Activated CD8-positive, alpha-beta memory T cell treated with anti-CD3 and anti-CD28 coated beads, Interleukin-2, amount 50 U/mL, for 1 hour (primary cell): ENCODE results near the gene DOCK4.

ENCODE experiments used
- DNase-seq: peaks from one replicate; pipeline ENCODE4 v3.0.0-alpha.2; 2020; ENCODE audit errors: extremely low read depth

DOCK4 gene

DNA sequence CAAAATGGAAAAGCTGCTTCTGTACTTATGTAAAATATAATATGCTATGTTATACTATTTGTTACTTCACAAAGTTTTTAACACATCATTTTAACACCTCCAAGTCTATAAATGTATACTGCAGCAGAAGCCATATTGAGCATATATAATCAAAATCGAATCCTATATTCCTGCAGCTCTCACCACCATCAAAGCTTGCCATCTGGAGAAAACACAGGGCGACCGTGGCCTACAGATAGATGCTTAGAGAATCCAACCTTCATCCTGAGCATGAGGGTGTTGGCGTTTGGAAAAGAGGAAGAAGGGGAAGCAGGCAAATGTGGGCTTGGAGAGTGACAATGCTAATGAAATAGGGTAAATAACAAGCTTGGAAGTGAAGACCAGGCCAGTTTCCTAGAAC lies 385.2 kb downstream of the DOCK4 start:
- DNase-seq, result no peak

GRCh38 chr7:111820621-111821020 lies 385.6 kb downstream of the DOCK4 start:
- no peak for DNase-seq

GRCh38 chr7:111820121-111820520 lies 386.1 kb downstream of the DOCK4 start:
- no peak for DNase-seq

DNA sequence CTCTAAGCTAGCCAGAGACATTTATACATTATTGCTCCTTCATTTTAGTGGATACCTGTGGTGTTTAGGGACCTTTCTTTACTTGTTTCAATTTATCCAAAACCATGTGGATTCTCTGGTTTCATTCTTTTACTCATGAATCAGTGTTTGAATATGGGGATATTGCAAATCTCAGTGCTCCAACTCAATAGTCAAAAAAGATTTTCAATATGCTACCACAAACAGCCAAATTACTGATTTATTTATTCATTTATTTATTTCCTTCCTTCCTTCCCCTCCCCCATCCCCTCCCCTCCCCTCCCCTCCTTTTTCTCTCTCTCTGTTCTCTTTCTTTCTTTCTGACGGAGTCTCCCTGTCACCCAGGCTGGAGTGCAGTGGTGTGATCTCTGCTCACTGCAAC lies 390.8 kb downstream of the DOCK4 start:
- DNase-seq, result no peak

GRCh38 chr7:111813306-111813705 lies 392.9 kb downstream of the DOCK4 start:
- DNase-seq, result no peak

- no peak for DNase-seq
Measured at GRCh38 chr7:111806232-111806631, 400.0 kb downstream of the DOCK4 start.

- DNase-seq, result no peak
Measured at GRCh38 chr7:111803015-111803758, 403.0 kb downstream of the DOCK4 start.

DNA sequence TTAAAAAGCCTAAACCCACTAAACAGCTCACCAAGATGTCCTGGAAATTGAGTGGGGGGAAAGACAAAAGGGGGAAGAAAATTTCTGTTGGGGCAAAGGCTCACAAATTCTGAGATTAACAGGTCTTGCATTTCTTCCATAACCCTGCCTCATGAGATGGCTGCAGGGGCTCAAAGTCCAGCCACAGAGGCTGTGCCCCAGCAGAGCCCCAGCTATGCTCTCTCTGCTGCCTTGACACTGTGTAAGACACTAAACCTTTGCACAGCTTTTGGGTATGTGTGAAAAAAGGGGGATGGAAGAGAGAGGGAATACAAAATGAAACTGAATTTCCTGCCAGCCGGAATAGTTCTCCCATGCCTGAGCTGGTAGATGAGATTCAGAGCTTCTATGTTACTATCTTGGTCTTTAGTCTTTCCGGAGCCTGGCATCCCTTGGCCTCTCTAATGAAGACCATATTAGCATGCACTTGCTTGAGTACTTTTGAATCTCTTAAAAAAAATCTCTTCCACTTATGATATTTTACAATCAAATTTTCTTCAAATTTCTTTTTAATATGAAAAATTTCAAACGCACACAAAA lies 403.9 kb downstream of the DOCK4 start:
- DNase-seq, result no peak

DNA sequence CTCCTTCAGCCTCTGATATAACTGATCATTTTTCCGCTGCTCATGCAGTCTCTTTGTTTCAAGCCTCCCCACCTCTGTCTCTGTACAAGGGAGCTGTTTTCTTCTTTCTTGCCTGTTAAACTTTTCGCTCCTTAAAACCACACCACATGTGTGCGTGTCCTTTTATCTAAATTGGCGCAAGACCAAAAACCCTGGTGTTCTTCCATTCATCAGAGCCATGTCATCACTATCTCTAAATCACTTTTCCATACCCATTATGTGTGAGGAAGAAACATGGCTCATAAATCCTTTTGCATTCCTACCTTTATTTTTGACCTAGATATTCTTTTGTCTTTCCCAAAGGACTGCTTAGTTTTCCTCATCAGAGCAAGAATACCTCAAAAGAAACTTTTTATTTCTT lies 404.9 kb downstream of the DOCK4 start:
- no peak for DNase-seq

GRCh38 chr7:111796671-111797070 lies 409.5 kb downstream of the DOCK4 start:
- DNase-seq, result no peak

- no peak for DNase-seq
Measured at GRCh38 chr7:111789870-111790269, 416.3 kb downstream of the DOCK4 start.

DNA sequence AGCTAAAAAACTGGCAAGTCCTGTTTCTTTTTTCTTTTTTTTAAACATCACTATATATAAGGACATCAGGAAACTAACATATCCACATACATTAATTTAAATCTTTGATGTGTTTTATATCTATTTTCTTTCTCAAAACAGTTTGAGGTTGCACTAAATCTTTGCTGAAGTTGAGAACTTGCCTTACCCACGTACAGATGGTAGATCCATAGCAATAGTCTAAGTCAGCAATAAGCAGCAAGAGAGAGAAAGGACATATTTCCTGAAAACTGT lies 417.2 kb downstream of the DOCK4 start:
- no peak for DNase-seq

- no peak for DNase-seq
Measured at GRCh38 chr7:111788286-111789047, 417.7 kb downstream of the DOCK4 start.

- no peak for DNase-seq
Measured at GRCh38 chr7:111787741-111788140, 418.5 kb downstream of the DOCK4 start.

GRCh38 chr7:111787099-111787498 lies 419.1 kb downstream of the DOCK4 start:
- DNase-seq, result no peak

DNA sequence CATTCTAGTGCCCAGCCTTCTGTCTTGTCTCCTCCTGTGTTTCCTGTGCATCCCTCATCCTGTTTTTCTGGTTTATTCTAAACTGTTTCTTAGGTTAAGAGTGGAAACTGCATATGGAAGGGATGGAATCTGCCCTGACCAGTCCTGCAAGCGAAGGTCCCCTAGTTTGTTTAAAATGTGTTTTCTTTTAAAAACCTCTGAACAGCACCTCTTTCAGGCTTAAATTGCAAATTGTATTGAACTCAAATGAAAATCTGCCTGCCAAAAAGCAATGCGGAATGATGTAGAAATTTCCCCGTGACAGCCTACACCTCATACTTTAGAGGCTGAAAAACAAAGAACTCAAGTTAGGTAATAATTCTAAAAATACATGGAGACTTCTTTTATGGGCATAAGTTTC lies 421.1 kb downstream of the DOCK4 start:
- DNase-seq, result no peak

GRCh38 chr7:111784296-111784695 lies 421.9 kb downstream of the DOCK4 start:
- no peak for DNase-seq

DNA sequence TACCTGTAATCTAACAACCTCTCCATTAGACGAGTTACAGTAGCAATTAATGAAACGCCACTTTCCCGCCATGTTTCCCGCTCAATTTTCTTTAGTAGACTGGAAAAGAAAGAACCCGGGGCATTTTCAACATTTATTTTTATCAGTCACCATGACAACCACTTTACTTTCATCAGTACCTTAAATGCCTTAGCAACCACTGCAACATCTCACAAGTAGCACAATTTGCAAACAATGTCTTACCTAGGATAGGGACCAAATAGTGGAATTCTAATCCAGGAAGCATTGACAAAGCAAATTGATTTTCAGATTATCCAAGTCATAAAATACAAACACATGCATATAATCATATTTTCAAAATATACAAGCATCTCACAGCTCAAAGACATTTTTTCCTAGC lies 422.3 kb downstream of the DOCK4 start:
- no peak for DNase-seq

DNA sequence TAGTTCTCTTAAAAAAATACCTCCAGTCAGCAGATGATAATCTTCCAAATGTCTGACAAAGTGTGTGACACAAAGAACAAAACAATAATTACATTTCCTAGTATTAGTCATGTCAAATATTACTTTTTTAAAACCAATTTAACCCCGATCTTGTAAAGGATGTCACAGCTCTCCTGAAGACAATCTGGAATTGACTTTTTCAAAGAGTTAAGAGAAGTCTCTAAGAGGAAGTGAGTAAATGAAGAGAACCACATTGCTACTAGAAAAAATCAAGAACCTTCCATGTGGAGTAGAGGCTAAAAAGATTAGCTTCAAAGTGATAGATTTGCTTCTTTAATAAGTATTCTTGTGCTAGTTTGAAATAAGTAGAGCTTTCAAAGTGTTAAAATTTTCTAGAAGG lies 425.7 kb downstream of the DOCK4 start:
- no peak for DNase-seq

DNA sequence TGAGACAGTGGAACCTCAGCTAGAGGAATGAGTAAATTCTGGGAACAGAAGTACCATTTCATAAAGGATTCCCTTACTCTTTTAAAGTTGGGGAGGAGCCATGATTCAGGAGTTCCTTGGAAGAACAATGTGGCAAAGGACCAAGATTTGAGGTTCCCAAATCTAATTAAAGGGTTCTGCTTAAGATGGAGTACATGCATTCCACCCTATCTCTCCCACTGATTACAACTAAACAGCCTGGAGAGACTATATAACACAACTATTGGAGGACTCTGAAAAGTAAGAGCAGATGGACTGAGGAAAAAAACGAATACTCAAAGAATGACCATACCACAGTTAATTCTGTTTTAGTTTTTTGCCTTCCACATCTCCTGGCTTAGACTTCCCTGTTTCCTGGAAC lies 431.0 kb downstream of the DOCK4 start:
- no peak for DNase-seq

DNA sequence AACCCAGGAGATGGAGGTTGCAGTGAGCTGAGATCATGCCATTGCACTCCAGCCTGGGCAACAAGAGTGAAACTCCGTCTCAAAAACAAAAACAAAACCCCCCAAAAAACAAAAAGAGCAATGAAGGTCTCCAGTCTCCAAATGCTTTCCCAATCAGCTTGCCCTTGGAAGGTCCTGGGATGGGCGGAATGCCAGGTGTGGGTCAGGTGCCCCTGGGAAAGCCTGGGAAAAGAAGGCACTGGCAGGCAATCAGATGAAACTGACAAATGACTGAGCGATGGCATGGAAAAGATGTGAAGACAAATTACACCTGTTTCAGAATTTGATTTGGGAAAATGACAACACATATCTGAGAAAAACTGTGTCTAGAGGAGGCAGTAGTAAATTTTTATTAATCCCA lies 433.5 kb downstream of the DOCK4 start:
- DNase-seq, result no peak

DNA sequence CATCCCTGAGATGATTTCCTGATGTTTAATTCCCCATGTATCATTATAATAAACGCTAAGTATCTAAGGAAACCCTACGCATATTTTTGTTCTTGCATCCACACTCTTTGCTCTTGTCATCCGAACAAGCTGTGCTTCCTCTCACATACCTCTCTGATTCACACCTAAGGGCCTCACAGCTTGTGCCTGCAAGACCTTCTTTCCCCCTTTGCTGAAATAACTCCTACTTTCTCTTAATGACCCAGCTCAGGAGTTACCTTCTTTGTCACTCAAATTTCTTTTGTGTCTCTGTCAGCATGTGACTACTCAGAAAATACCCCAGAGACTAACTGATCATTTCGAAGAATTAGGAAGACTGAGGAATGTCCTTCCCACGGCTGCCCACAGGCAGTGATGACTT lies 434.6 kb downstream of the DOCK4 start:
- DNase-seq, result no peak

GRCh38 chr7:111770116-111770515 lies 436.1 kb downstream of the DOCK4 start:
- DNase-seq, result no peak
